ENCODE data around the gene RGS7. TPM values are rescaled to one million over a fixed set of nuclear protein-coding genes. Genes with fewer than 3 reads are reported as not detected.
"Not testable (repeated sequence)": the region's sequence is repeated elsewhere in the genome, so short reads cannot be mapped to it uniquely, and the experiment has no call there.

The RGS7 gene
- total RNA-seq, 6 experiments from 2014 or later, result not detected

GRCh38 chr1:241308471-241308870 is 48.5 kb downstream of the RGS7 start:
- H3K4me1 ChIP-seq, result no peaks in the 10 kb centered on the region
- H3K4me3 ChIP-seq, result no peak overlapping the region
- intact Hi-C loops (cut with DNase I), result no loop called here
- WGBS (ENCODE audit: insufficient coverage, low coverage, low lambda C conversion rate, missing lambda C conversion rate), result 52% methylated on average over 3 of the region's 3 CpGs
- no peaks in the 10 kb centered on the region for H3K27me3 ChIP-seq
- no peak for ATAC-seq
- DNase-seq, result no peak
- H3K27ac ChIP-seq, result no peak overlapping the region
- no peaks in the 10 kb centered on the region for H3K36me3 ChIP-seq
- no peak for TF ChIP-seq CTCF (IDR thresholded peaks at IDR 0.05)
- TF ChIP-seq POLR2A (IDR thresholded peaks at IDR 0.05), result no peak
- no peaks in the 10 kb centered on the region for H3K9me3 ChIP-seq

GRCh38 chr1:241308011-241308410 is 49.0 kb downstream of the RGS7 start:
- no peak for TF ChIP-seq CTCF (IDR thresholded peaks at IDR 0.05)
- TF ChIP-seq POLR2A (IDR thresholded peaks at IDR 0.05), result no peak
- 51% methylated on average over 3 of the region's 3 CpGs for whole genome bisulfite sequencing (ENCODE audit: insufficient coverage, low coverage, low lambda C conversion rate, missing lambda C conversion rate)
- no peaks in the 10 kb centered on the region for H3K4me1 ChIP-seq
- no peak for DNase-seq
- H3K27me3 ChIP-seq, result no peaks in the 10 kb centered on the region
- no peaks in the 10 kb centered on the region for H3K9me3 ChIP-seq
- no peak overlapping the region for H3K4me3 ChIP-seq
- no peak for ATAC-seq
- intact Hi-C loops (cut with DNase I), result no loop called here
- H3K27ac ChIP-seq, result no peak overlapping the region
- no peaks in the 10 kb centered on the region for H3K36me3 ChIP-seq

GRCh38 chr1:241306125-241306790 is 50.7 kb downstream of the RGS7 start:
- intact Hi-C loops (cut with DNase I), result no loop called here
- DNase-seq, result no peak

GRCh38 chr1:241302024-241302423 is 55.0 kb downstream of the RGS7 start:
- ATAC-seq; intact Hi-C loops (cut with DNase I); H3K27me3 ChIP-seq; H3K4me1 ChIP-seq; H3K36me3 ChIP-seq; DNase-seq; H3K4me3 ChIP-seq; H3K27ac ChIP-seq; H3K9me3 ChIP-seq: not testable (repeated sequence)
- 65% methylated on average over 3 of the region's 11 CpGs for WGBS (ENCODE audit: insufficient coverage, low coverage, low lambda C conversion rate, missing lambda C conversion rate)

More at GRCh38 chr1:241306125-241306790, 50.7 kb downstream of the RGS7 start:
- Histone ChIP-seq H3K4me3 (no peak overlapping the region), H3K4me1 (no peaks in the 10 kb centered on the region), H3K27me3 (no peaks in the 10 kb centered on the region), H3K27ac (no peak overlapping the region), H3K36me3 (no peaks in the 10 kb centered on the region), H3K9me3 (no peaks in the 10 kb centered on the region)
- WGBS (ENCODE audit: insufficient coverage, low coverage, low lambda C conversion rate, missing lambda C conversion rate), result 61% methylated on average over 12 of the region's 12 CpGs
- no peak for ATAC-seq
- TF ChIP-seq CTCF (IDR thresholded peaks at IDR 0.05), result no peak
- TF ChIP-seq POLR2A (IDR thresholded peaks at IDR 0.05), result no peak

GRCh38 chr1:241299347-241299746 is 57.7 kb downstream of the RGS7 start:
- no peaks in the 10 kb centered on the region for H3K4me1 ChIP-seq
- no peaks in the 10 kb centered on the region for H3K9me3 ChIP-seq
- DNase-seq, result no peak
- H3K27ac ChIP-seq, result no peak overlapping the region
- TF ChIP-seq CTCF (IDR thresholded peaks at IDR 0.05) (no peak), POLR2A (IDR thresholded peaks at IDR 0.05) (no peak)
- 39% methylated on average over 2 of the region's 2 CpGs for WGBS (ENCODE audit: insufficient coverage, low coverage, low lambda C conversion rate, missing lambda C conversion rate)
- H3K4me3 ChIP-seq, result no peak overlapping the region
- ATAC-seq, result no peak
- H3K36me3 ChIP-seq, result no peaks in the 10 kb centered on the region
- intact Hi-C loops (cut with DNase I), result no loop called here
- no peaks in the 10 kb centered on the region for H3K27me3 ChIP-seq

All from right lobe of liver (tissue), 6 donors.